GM12892 (cell line): ENCODE results near the gene LYRM7.

ENCODE experiments used
- DNase-seq: peaks from one replicate; pipeline ENCODE4 v3.0.0; 2011; ENCODE audit not compliant: insufficient read length
- FAIRE-seq: peaks from 2 replicates; lab custom pipeline; 2011; peaks lifted over from hg19 to GRCh38; lab: Jason Lieb, UNC
- POLR2A ChIP-seq: IDR thresholded peaks from 2 replicates; pipeline ENCODE4 v1.6.1; 2011; ENCODE audit warnings: low read depth, low read length, control low read depth
- POLR2AphosphoS5 ChIP-seq: IDR thresholded peaks from 2 replicates; pipeline ENCODE4 v1.6.1; 2011; ENCODE audit warnings: low read depth, low read length, control low read depth
- TAF1 ChIP-seq: IDR thresholded peaks from 2 replicates; pipeline ENCODE4 v1.6.1; 2011; ENCODE audit warnings: low read depth, mild to moderate bottlenecking, control low read depth, low read length, borderline replicate concordance

Gene LYRM7

DNA sequence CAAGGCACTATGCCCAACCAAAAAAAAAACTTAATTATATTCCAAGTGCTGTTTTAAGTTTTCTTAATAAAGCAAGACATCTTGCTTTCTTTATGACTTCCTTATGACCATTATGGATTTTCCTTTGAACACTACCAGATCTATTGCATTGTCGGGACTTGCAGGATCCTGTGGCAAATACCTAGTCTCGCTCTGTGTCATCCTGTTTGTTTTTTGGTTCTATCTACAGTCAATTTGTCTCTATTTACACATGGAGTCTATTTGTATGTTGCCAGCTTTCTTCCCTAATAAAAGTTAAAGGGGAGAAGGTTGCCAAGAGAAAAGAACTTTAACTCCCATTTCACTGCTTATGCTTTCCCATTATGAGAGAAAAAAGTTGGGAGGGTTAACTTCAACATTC lies 10.6 kb upstream of the LYRM7 start:
- FAIRE-seq (no peak), DNase-seq (no peak)
- no peak for TF ChIP-seq POLR2AphosphoS5
- no peak for TF ChIP-seq TAF1
- no peak for TF ChIP-seq POLR2A

DNA sequence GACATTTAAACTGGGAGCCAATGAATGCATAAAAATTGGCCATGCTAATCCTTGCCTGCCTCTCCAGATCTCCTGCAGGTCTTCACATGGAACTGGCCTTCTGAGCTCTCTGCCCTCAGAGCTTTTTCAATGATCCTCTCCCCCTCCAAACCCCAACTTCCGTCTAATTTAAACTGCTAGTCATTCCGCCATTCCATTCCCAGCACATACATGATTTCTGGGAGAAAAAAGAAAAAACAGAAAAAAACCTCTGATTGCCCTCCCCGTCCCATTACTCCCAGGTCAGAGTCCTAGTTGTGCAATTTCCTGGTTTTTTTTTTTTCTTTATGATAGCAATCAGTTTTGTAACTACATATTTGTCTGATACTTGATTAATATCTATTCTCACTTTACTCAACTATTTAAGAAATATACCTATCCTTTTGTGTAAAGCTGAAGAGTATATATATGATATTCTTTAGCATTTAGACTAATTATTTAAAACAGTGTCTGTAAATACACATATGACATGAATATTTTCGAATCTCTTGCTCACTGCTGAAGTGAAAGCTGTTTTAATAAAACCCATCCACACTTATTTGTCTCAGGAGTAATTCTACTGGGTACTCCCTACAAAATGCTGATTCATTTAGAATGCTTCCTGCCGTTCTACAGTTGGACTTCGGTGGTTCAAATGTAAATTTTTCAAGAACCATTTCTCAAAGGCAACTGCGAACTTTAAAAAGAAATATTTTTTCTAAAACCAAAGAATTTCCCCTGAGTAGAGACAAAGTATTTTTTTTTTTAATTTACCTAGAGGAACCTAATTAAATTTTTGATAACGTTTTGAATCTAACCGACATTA lies 7.2 kb upstream of the LYRM7 start:
- FAIRE-seq, result peak; percentile 53
- no peak for TF ChIP-seq POLR2AphosphoS5
- TF ChIP-seq TAF1, result no peak
- no peak for DNase-seq

DNA sequence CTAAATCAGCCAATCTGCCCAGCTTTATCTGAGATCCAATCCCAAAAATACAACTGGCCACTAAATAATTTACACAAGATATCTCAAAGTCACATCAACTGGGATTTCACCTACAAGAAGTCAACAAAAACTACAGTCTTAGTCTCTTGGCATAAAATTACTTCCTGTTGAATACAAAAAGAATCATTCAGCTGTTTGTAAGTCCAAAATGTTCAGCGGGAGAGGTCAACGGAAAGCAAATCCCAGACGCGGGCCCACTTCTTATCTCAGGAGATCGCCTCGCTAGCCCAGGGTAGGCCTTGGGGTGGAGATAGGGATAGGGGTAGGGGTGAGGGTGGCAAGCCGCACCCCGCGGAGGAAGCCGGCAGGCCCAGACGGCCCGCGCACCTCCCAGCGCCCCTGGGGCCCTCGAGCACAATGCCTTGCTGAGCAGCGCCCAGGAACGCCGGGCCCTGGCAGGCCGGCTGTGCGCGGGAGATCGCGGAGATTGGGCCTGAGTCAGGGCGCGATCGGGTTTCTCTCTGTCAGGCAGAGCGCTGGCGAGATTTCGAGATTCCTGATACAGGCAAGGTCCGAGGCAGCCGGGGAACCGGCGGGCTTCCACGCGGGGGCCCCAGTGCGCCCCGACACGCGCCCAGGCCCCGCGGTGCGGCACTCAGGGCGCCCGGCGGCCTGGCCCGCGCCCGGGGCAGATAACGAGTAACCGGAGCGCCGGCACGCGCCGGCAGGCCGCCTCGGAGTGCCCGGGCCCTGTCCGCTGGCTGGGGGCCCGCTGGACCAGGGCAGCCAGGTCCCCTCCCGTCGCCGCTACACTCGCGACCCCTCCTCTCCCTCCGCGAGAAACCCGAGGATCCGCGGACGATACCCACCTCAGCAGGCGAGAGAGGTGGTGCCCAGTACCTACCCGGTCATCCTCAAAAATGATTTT lies 6.3 kb upstream of the LYRM7 start:
- TF ChIP-seq POLR2A (no peak), TAF1 (no peak), POLR2AphosphoS5 (no peak)
- DNase-seq (peak; percentile 56), FAIRE-seq (peak; percentile 84)

DNA sequence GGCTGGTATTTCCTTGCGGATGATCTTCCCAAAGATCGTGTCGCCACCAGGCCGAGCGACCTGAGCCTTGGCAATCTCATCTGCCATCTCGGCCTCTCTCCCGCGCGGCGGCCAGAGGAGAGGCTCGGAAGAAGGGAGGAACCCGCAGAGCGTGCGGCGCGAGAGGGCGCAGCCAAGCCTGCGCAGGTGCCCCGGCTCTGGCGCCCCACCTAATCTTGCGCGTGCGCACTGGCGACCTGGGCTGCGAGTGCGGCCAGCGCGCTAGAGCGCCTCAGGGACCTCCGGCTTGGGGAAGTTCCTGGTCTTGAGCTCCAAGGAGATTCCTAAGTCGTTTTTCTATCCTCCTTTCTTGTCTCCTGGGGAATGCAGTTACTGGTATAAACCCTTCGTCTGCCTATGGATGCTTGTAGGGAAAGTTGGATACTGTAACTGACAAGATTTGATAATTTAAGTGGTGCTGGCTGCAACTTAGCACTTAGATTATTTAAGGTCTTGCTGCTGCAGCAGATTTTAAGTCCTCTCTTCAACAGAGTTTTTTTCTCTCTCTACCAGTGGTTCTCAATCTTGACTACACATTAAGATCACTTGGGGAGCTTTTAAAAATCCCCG lies 5.5 kb upstream of the LYRM7 start, which contains the start of gene HINT1:
Gene HINT1 (minus strand): TSS at position 138 of the 609 bp plus-strand sequence. CDS start 51 bp downstream, at position 87.
- FAIRE-seq (peak; percentile 95), DNase-seq (peak; percentile 90)
- TF ChIP-seq POLR2AphosphoS5, result peak; percentile 77
- TF ChIP-seq TAF1, result peak; percentile 21; the same call in 1 of the 2 replicates
- peak; percentile 81 for TF ChIP-seq POLR2A

DNA sequence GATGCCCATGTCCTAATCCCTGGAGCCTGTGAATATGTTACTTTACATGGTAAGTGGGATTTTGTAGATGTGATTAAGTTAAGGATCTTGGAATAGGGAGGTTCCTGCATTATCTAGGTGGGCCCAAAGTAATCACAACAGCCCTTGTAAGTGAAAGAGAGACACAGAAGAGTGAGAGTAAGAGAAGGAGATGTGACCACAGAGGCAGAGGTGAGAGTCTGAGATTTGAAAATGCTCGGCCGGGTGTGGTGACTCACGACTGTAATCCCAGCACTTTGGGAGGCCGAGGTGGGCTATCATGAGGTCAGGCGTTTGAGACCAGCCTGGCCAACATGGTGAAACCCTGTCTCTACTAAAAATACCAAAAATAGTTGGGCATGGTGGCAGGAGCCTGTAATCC lies 3.1 kb upstream of the LYRM7 start:
- DNase-seq, result no peak
- FAIRE-seq, result no peak

DNA sequence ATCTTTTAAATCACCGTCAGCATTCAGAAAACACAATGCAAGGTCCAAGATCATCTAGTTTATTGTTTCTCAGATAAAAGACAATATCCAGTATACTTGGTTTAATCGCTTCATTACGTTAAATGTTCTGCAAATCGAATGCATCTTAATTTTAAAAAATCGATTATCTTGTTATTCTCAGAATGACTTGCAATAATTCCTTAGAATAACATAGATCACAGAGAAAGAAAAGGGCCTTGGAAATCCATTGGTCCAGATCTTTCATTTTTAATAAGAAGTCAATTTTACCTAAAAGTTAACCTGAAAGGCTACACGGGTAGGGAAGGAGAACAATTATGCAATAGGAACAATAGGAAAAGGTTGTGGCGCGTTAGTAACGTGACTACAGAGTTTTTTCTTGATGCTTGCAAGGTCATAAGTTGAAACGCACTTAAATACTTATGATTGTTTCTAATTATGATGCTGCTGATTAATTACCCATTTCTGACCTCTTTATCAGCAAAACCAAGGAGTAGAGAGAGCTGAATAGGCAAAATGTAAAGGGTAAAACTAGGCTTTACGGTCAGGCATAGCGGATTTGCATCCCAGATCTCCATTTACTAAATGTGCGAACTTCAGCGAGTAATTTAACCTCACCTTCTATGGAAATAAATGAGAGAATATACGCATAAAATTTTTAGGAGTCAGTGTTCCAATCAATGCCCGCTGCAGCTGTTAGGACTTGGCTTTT lies 769 bp upstream of the LYRM7 start:
- FAIRE-seq (no peak), DNase-seq (no peak)
- no peak for TF ChIP-seq TAF1
- no peak for TF ChIP-seq POLR2AphosphoS5
- TF ChIP-seq POLR2A, result no peak

More for the DNA sequence above, 3.1 kb upstream of the LYRM7 start:
- TF ChIP-seq POLR2A (no peak), TAF1 (no peak)

DNA sequence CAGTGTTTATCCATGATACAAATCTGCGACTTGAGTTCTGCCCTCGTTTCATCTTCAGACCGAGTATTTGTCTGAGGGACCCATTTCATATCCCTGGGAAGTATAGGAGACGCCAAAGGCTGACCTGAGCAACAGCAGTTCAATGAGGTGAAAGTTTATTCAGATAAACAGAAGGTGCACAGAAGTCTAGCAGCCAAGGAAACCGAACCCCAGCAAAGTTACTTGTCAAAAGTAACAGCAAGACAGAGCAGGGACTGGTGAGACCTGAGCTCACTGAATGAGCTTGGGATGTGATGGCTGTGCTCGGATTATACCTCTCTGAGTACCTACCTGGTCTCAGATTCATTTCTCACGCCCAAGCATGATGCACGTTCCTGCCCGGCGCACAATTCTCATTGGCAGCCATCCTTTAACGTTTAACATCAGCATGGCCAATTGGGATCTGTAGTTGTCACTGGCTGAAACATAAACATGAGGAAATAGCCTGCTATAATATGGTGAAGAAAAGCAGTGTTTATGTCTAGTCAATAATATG lies 599 bp downstream of the LYRM7 start:
- TF ChIP-seq TAF1, result no peak
- TF ChIP-seq POLR2A, result no peak
- no peak for TF ChIP-seq POLR2AphosphoS5
- peak; percentile 66 for FAIRE-seq
- DNase-seq, result no peak

DNA sequence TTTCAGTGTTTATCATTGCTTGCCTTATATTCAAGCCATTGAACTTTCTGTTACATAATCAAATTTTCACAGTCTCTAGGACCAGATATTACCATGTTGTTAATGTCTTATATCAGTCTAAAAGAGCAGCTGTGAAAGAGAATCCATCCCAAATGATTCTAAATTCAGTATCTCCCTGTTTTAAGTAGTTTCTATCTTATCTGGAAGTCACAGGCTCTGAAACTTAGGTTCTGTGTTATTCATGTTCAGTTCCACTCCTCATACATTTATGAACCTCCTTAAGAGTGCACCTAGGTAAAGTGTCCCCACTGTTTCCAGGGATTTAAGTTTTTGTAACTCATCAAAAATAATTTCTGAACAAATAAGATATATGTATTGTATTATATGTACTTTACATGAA lies 9.7 kb downstream of the LYRM7 start:
- TF ChIP-seq TAF1, result no peak
- no peak for TF ChIP-seq POLR2AphosphoS5
- TF ChIP-seq POLR2A, result no peak
- DNase-seq, result no peak
- FAIRE-seq, result no peak

DNA sequence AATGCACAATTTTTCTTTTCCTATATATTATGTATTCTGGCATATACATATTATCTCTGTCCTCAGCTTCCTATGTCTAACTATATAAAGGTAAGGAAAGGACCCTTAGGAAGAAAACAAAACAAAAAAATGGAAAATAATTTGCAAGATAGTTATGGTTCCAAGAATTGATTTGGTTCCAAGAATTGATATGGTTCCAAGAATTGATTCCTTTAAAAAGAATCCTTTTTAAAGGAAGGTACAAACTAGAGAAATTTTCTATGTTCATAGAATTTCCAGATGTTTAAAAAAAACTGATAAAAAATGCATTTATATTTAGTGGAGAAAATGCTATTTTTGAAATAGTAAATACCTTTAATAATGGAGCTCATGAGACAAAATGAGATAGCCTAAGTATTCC lies 12.1 kb downstream of the LYRM7 start:
- FAIRE-seq, result no peak
- no peak for DNase-seq
- no peak for TF ChIP-seq POLR2AphosphoS5
- TF ChIP-seq POLR2A, result no peak
- no peak for TF ChIP-seq TAF1

DNA sequence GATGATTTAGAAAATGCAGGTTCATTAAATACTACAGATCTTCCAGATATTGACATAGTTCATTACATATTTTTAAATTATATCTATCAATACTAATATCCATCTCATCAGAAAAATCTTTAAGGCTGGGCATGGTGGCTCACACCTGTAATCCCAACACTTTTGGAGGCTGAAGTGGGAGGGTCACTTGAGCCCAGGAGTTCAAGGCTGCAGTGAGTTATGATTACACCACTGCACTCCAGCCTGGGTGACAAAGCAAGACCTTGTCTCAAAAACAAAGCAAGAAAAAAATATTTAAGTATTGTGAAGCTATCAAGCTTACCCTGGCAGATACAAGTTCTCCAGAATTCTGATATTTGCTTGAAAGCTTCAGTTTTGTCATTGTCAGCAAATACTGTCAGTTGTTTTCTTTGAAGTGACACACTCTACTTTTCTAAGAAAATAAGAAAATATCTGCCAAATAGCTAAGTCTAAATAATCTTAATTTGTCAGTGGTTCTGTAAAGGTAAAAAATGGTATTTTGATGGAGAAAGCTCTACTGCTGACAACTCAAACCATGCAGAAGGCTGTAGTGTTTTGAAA lies 14.9 kb downstream of the LYRM7 start:
- no peak for DNase-seq
- TF ChIP-seq TAF1 (no peak), POLR2A (no peak), POLR2AphosphoS5 (no peak)
- no peak for FAIRE-seq
